ENCODE data around the gene ZSWIM8.
A peak's percentile ranks its signal among the peaks of the same experiment; 100 is the strongest.
"Not testable (repeated sequence)": the region's sequence is repeated elsewhere in the genome, so short reads cannot be mapped to it uniquely, and the experiment has no call there.

Gene ZSWIM8

GRCh38 chr10:73785211-73785720 lies at the start of gene ZSWIM8:
TSS of gene ZSWIM8 (plus strand) at chr10:73785606. CDS start at chr10:73785879, 273 bp downstream.
- DNase-seq (ENCODE audit: low read depth in 2 of 2): peak; percentile 66 to 74

GRCh38 chr10:73740501-73741254 lies 44.7 kb upstream of the ZSWIM8 start:
- DNase-seq (ENCODE audit: low read depth in 2 of 2): not testable (repeated sequence)

- DNase-seq (ENCODE audit: low read depth in 2 of 2): no peak
Measured at GRCh38 chr10:73742454-73742734, 43.0 kb upstream of the ZSWIM8 start.

- no peak for DNase-seq (ENCODE audit: low read depth in 2 of 2)
Measured at GRCh38 chr10:73743327-73743904, 42.0 kb upstream of the ZSWIM8 start.

- peak; percentile 86 to 93 for DNase-seq (ENCODE audit: low read depth in 2 of 2)
Measured at GRCh38 chr10:73743905-73744663, 41.3 kb upstream of the ZSWIM8 start, which contains the start of gene SEC24C. TSS of gene SEC24C (plus strand) at chr10:73744372. CDS start at chr10:73746833, 2,461 bp downstream.

DNA sequence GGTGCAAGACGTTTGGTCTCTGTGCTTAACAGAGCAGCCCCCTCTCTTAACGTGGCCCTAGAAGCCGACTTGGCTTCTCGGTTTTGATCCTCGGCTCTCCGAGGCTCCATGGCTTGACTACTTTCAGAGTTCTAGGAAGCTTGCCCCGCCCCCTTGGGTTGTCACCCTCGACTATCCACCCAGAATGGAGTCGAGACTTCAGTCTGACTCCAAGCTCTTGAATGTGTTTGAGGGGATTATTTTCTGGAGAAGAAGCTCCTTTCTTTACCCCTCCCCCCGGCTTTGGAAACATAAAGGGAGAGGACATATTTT lies 40.8 kb upstream of the ZSWIM8 start:
- DNase-seq (ENCODE audit: low read depth in 2 of 2): no peak

GRCh38 chr10:73746721-73747120 lies 38.7 kb upstream of the ZSWIM8 start:
- no peak for DNase-seq (ENCODE audit: low read depth in 2 of 2)

GRCh38 chr10:73750819-73751218 lies 34.6 kb upstream of the ZSWIM8 start:
- no peak for DNase-seq (ENCODE audit: low read depth in 2 of 2)

GRCh38 chr10:73756183-73756582 lies 29.2 kb upstream of the ZSWIM8 start:
- no peak for DNase-seq (ENCODE audit: low read depth in 2 of 2)

GRCh38 chr10:73758704-73759511 lies 26.5 kb upstream of the ZSWIM8 start:
- no peak for DNase-seq (ENCODE audit: low read depth in 2 of 2)

GRCh38 chr10:73759512-73760115 lies 25.8 kb upstream of the ZSWIM8 start:
- peak in 1 of 2 donors; percentile 13 for DNase-seq (ENCODE audit: low read depth in 2 of 2)

- DNase-seq (ENCODE audit: low read depth in 2 of 2): no peak
Measured at GRCh38 chr10:73761781-73762180, 23.6 kb upstream of the ZSWIM8 start.

GRCh38 chr10:73762915-73763314 lies 22.5 kb upstream of the ZSWIM8 start:
- no peak for DNase-seq (ENCODE audit: low read depth in 2 of 2)

DNA sequence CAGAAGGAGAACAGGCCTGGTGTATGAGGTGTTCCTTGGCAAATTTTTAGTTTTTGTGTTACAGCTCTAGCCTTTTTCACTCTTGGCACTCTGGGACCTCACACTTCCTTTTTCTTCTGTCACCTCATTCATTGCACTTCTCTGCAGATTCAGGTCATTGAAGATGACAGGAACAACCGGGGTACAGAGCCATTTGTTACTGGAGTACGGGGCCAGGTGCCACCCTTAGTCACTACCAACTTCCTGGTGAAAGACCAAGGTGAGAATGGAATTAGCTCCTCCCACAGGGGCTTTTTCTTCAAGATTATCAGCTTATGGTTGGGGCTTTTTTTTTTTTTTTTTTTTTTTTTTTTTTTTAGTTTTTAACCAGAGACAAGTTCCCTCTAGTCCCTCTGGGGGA lies 22.1 kb upstream of the ZSWIM8 start:
- no peak for DNase-seq (ENCODE audit: low read depth in 2 of 2)

DNA sequence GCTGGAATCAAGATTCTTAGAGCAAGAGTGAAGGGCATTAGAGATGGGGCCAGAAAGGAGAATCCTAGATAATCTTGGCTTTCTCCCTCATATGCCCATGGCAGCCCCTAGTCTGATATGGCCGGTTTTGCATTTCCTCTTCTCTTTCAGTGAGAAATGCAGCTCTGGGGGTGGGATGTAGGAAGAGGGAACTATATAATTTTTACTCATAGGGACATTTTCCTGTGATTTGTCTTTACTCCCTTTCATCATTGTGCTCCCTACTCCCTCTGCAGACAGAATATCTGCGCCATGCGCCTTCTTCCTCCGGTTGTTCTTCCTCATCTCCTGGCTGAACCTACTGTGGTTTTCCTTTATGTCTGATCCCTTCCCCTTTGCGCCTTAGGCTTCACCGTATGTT lies 20.3 kb upstream of the ZSWIM8 start:
- no peak for DNase-seq (ENCODE audit: low read depth in 2 of 2)

DNA sequence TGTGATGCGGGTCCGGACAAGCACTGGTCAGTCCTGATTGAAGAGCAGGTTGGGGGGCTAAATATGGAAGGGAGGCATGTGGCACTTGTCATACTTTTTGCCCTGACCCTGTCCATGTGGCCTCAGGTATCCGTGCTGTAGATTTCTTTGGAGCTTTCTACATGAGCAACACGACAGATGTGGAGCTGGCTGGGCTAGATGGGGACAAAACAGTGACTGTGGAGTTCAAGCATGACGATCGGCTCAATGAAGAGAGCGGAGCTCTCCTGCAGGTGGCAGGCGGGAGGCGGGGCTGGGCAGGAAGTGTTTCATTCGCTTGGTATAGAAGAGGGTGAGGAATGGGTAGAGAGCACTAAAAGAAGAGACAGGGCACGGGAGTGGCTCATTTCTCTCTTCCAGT lies 16.5 kb upstream of the ZSWIM8 start:
- peak in 1 of 2 donors; percentile 41 for DNase-seq (ENCODE audit: low read depth in 2 of 2)

GRCh38 chr10:73769396-73769795 lies 16.0 kb upstream of the ZSWIM8 start:
- DNase-seq (ENCODE audit: low read depth in 2 of 2): no peak

DNA sequence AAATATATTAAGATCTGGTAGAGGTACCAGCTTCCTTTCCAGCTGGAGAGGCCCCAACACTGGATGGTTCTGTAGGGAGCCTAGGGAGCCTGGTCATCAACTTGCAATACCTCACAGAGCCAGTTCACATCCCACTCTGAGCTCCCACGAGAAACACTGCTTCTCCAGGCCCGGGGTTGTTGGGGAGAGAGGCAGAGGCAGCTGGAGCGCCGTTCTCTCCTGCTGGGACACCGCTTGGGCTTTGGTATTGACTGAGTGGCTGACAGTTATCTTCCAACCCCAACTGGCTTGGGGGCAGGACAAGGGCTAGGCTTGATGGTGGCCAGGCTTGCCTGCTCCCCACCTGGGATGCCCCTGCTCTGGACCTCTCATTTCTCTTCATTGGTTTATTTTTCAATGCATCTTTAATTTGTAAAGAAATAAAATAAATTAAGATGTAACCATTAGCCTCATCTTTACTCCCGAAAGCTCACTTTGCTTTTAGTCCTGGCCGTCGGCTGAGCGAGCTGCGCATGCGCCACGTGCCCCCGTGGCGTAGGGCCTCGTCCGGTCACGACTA lies 13.6 kb upstream of the ZSWIM8 start:
- DNase-seq (ENCODE audit: low read depth in 2 of 2): peak; percentile 68

GRCh38 chr10:73772281-73773151 lies 12.9 kb upstream of the ZSWIM8 start:
- peak; percentile 49 to 65 for DNase-seq (ENCODE audit: low read depth in 2 of 2)
